GM12878 (cell line): ENCODE measurements around the gene SEC11A. TPM values are rescaled to one million over a fixed set of nuclear protein-coding genes. Genes with fewer than 3 reads are reported as not detected.

ENCODE experiments used
- ATAC-seq: fragments of 200-7000 bp; cut with Tn5 transposase; 3 replicates; pipeline ENCODE4 v1.9.1; 2020; ENCODE audit warnings: mild to moderate bottlenecking, moderate library complexity
- BruUV-seq: library from RNA; stranded (reverse); fragments of 400-500 nt; replicated peaks from 2 replicates; lab custom pipeline; 2021; lab: Mats Ljungman, UMichigan
- CTCF ChIA-PET: fragments of 300-600 bp; sonication (Branson Sonifier 250); formaldehyde crosslinking; extraction: SDS; loops from one replicate; lab custom pipeline; 2021; ENCODE audit warnings: inconsistent platforms; lab: Yijun Ruan, JAX
- POLR2A ChIA-PET: fragments of 350-600 bp; formaldehyde crosslinking; extraction: SDS; loops from one replicate; lab custom pipeline; 2021; ENCODE audit warnings: inconsistent platforms; lab: Charles Lee
- RAD21 ChIA-PET: fragments of 300-600 bp; sonication (Branson Sonifier 250); formaldehyde crosslinking; loops from one replicate; lab custom pipeline; 2023; ENCODE audit warnings: antibody characterized with exemption; ENCODE audit not compliant: unreplicated experiment; lab: Charles Lee
- SMC1A ChIA-PET: fragments of 300-600 bp; sonication (Branson Sonifier 250); formaldehyde crosslinking; loops from one replicate; lab custom pipeline; 2023; ENCODE audit not compliant: unreplicated experiment, uncharacterized antibody; lab: Charles Lee
- DNase-seq: peaks from one replicate; pipeline ENCODE4 v3.0.0-alpha.2; 2011; ENCODE audit warnings: low read depth, low spot score
- FAIRE-seq: peaks from 3 replicates; lab custom pipeline; 2011; peaks lifted over from hg19 to GRCh38; lab: Jason Lieb, UNC
- H2AFZ ChIP-seq: 2 replicates; pipeline ENCODE4 v1.6.0; 2011; ENCODE audit warnings: low read depth, low read length, control low read depth; ENCODE audit not compliant: control insufficient read depth
- H3K27ac ChIP-seq: 2 replicates; pipeline ENCODE4 v1.5.1; 2011; ENCODE audit warnings: control low read depth; ENCODE audit not compliant: control insufficient read depth, insufficient read depth
- H3K27me3 ChIP-seq, 2 experiments: replicated peaks in 1 of 2; 2 replicates each; pipeline versions ENCODE4 v1.6.0 to v1.6.1; 2011; ENCODE audit warnings: low read length in 1 of 2; ENCODE audit not compliant: control insufficient read depth in 2 of 2, insufficient read depth in 2 of 2
- H3K36me3 ChIP-seq, 2 experiments: 2 replicates each; pipeline ENCODE4 v1.5.1; 2011; ENCODE audit warnings: low read length in 1 of 2; ENCODE audit not compliant: control insufficient read depth in 2 of 2, insufficient read depth in 2 of 2
- H3K4me1 ChIP-seq: 2 replicates; pipeline ENCODE4 v1.6.1; 2011; ENCODE audit warnings: mild to moderate bottlenecking, low read length, moderate library complexity, mixed read lengths; ENCODE audit not compliant: control insufficient read depth, insufficient read depth
- H3K4me2 ChIP-seq: 2 replicates; pipeline ENCODE4 v1.6.0; 2011; ENCODE audit warnings: control low read depth; ENCODE audit not compliant: control insufficient read depth, insufficient read depth
- H3K4me3 ChIP-seq: fragments of 200-600 bp; sonication (generic); 2 replicates; pipeline ENCODE4 v1.5.1; 2016
- H3K79me2 ChIP-seq: 2 replicates; pipeline ENCODE4 v1.6.0; 2011; ENCODE audit warnings: low read length; ENCODE audit not compliant: control insufficient read depth, insufficient read depth
- H3K9ac ChIP-seq: 2 replicates; pipeline ENCODE4 v1.8.0; 2011; ENCODE audit warnings: low read length, control low read depth, mixed read lengths; ENCODE audit not compliant: control insufficient read depth, insufficient read depth
- H3K9me3 ChIP-seq: replicated peaks from 3 replicates; pipeline ENCODE4 v1.5.1; 2011; ENCODE audit warnings: mild to moderate bottlenecking, low read length; ENCODE audit not compliant: control insufficient read depth, insufficient read depth
- H4K20me1 ChIP-seq: 2 replicates; pipeline ENCODE4 v1.6.0; 2011; ENCODE audit not compliant: control insufficient read depth, insufficient read depth
- BACH1 ChIP-seq: fragments of 450-650 bp; IDR thresholded peaks from 2 replicates; pipeline ENCODE4 v1.6.1; 2017; ENCODE audit warnings: mild to moderate bottlenecking, borderline replicate concordance
- HDGF ChIP-seq: fragments of 450-650 bp; IDR thresholded peaks from 2 replicates; pipeline ENCODE4 v1.6.1; 2016; ENCODE audit warnings: antibody characterized with exemption
- KLF5 ChIP-seq: fragments of 450-650 bp; IDR thresholded peaks from 2 replicates; pipeline ENCODE4 v1.6.1; 2014; ENCODE audit warnings: mild to moderate bottlenecking; ENCODE audit not compliant: partially characterized antibody
- LARP7 ChIP-seq: fragments of 450-650 bp; IDR thresholded peaks from 2 replicates; pipeline ENCODE4 v1.6.1; 2017; ENCODE audit warnings: mild to moderate bottlenecking
- NRF1 ChIP-seq: conservative IDR thresholded peaks from 2 replicates; pipeline ENCODE4 v1.6.1; 2011; ENCODE audit warnings: mild to moderate bottlenecking, low read depth, low read length, improper control_type of control experiment
- POLR2AphosphoS2 ChIP-seq: IDR thresholded peaks from 2 replicates; pipeline ENCODE4 v1.6.1; 2011; ENCODE audit warnings: low read depth, mild to moderate bottlenecking, low read length, improper control_type of control experiment, moderate library complexity
- RB1 ChIP-seq: fragments of 450-650 bp; formaldehyde crosslinking; IDR thresholded peaks from 2 replicates; pipeline ENCODE4 v1.6.1; 2017; ENCODE audit warnings: mild to moderate bottlenecking, borderline replicate concordance
- SIN3A ChIP-seq: IDR thresholded peaks from 2 replicates; pipeline ENCODE4 v1.6.1; 2012; ENCODE audit warnings: low read depth, low read length, improper control_type of control experiment
- TARDBP ChIP-seq: IDR thresholded peaks from 2 replicates; pipeline ENCODE4 v1.6.1; 2016; ENCODE audit warnings: borderline replicate concordance
- WRNIP1 ChIP-seq: IDR thresholded peaks from 2 replicates; pipeline ENCODE4 v1.6.1; 2011; ENCODE audit warnings: low read depth, low read length, improper control_type of control experiment, borderline replicate concordance
- ZBED1 ChIP-seq: IDR thresholded peaks from 2 replicates; pipeline ENCODE4 v1.6.1; 2016; ENCODE audit warnings: borderline replicate concordance
- ZZZ3 ChIP-seq: IDR thresholded peaks from 2 replicates; pipeline ENCODE4 v1.6.1; 2011; ENCODE audit warnings: low read depth; ENCODE audit not compliant: control insufficient read depth, insufficient read length
- in situ Hi-C: fragments of 300-500 bp; cut with MboI; formaldehyde crosslinking; loops from 9 replicates; pipeline ENCODE4 v1.14.3; 2018; ENCODE audit warnings: mixed read lengths
- intact Hi-C: fragments of 100-400 bp; cut with micrococcal nuclease; formaldehyde crosslinking; loops from one replicate; pipeline ENCODE4 v1.14.2; 2022; ENCODE audit not compliant: unreplicated experiment
- polyA plus RNA-seq, 11 experiments: library from polyadenylated mRNA; depleted of rRNA in 4 of 11; unstranded in 6 of 11; stranded (reverse) in 5 of 11; fragments of >200 nt; fragmentation: Nextera tagmentation in 4 of 11; fragmentation: Illumina TruSeq in 1 of 11; extraction: Ambion mirVana in 4 of 11; extraction: Trizol in 1 of 11; gene quantifications; 1 replicate in 1 of 11; 2 replicates in 10 of 11; pipeline versions ENCODE4 v1.2.1 to v1.2.3, GENCODE V29; 2011 to 2016; ENCODE audit warnings: inconsistent platforms in 2 of 11, missing spikeins in 2 of 11, low read depth in 1 of 11
- total RNA-seq, 4 experiments: library from RNA; depleted of rRNA in 3 of 4; stranded (reverse); fragments of >200 nt in 3 of 4; fragmentation: Illumina TruSeq in 1 of 4; extraction: Trizol in 1 of 4; gene quantifications; 2 replicates each; pipeline versions ENCODE4 v1.2.1 to v1.2.3, GENCODE V29; 2013 to 2021
- TF ChIP-seq, protein P1 (sequence below): fragments of 450-650 bp; IDR thresholded peaks from 2 replicates; pipeline ENCODE4 v1.6.1; 2017; ENCODE audit warnings: mild to moderate bottlenecking, moderate library complexity
- TF ChIP-seq, protein P2 (sequence below): fragments of 450-650 bp; IDR thresholded peaks from 2 replicates; pipeline ENCODE4 v1.6.1; 2018; ENCODE audit warnings: mild to moderate bottlenecking, low read depth, moderate library complexity; ENCODE audit not compliant: partially characterized antibody
- TF ChIP-seq, protein P3 (sequence below): fragments of 450-650 bp; IDR thresholded peaks from 2 replicates; pipeline ENCODE4 v1.6.1; 2017; ENCODE audit warnings: antibody characterized with exemption, mild to moderate bottlenecking, moderate library complexity

The SEC11A gene
- total and polyA plus RNA-seq, 10 of the 15 experiments (the other 5 are each of a cell fraction or from before 2014, with no cell fraction given) = 99.2 to 159 (median 143) TPM

DNA sequence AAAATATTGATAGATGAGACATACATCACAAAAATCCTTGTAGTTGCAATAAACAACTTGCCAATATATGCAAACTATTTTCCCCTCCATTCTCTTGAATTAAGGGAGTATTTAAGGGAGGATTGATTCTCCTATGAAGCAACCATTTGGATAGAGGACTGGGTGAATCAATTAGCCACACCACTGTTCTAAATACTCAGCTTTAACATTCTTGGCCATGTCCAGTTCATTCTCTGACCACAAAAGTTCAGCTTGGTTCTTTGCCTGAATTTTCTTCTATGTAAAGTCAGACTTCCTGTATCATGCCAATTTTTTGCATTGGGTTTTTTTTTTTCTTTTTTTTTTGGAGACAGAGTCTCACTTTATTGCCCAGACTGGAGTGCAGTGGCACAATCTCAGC, 15.8 kb upstream of the SEC11A start:
- SMC1A ChIA-PET = interaction anchor here (0.6 to 6.6 kb wide), 4 partner anchors 9 to 133 kb away, joined by 3 to 60 read pairs (median 4); partner anchors contain the start of gene SEC11A
- no peak for TF ChIP-seq HDGF
- no peak for TF ChIP-seq LARP7
- TF ChIP-seq ZZZ3 = no peak
- TF ChIP-seq ZBED1 = no peak
- no peak for TF ChIP-seq POLR2AphosphoS2
- no peak for TF ChIP-seq WRNIP1
- TF ChIP-seq RB1 = no peak
- no peak for TF ChIP-seq KLF5
- TF ChIP-seq, protein P1, sequence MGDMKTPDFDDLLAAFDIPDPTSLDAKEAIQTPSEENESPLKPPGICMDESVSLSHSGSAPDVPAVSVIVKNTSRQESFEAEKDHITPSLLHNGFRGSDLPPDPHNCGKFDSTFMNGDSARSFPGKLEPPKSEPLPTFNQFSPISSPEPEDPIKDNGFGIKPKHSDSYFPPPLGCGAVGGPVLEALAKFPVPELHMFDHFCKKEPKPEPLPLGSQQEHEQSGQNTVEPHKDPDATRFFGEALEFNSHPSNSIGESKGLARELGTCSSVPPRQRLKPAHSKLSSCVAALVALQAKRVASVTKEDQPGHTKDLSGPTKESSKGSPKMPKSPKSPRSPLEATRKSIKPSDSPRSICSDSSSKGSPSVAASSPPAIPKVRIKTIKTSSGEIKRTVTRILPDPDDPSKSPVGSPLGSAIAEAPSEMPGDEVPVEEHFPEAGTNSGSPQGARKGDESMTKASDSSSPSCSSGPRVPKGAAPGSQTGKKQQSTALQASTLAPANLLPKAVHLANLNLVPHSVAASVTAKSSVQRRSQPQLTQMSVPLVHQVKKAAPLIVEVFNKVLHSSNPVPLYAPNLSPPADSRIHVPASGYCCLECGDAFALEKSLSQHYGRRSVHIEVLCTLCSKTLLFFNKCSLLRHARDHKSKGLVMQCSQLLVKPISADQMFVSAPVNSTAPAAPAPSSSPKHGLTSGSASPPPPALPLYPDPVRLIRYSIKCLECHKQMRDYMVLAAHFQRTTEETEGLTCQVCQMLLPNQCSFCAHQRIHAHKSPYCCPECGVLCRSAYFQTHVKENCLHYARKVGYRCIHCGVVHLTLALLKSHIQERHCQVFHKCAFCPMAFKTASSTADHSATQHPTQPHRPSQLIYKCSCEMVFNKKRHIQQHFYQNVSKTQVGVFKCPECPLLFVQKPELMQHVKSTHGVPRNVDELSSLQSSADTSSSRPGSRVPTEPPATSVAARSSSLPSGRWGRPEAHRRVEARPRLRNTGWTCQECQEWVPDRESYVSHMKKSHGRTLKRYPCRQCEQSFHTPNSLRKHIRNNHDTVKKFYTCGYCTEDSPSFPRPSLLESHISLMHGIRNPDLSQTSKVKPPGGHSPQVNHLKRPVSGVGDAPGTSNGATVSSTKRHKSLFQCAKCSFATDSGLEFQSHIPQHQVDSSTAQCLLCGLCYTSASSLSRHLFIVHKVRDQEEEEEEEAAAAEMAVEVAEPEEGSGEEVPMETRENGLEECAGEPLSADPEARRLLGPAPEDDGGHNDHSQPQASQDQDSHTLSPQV = no peak
- no peak for TF ChIP-seq TARDBP
- no peak for TF ChIP-seq NRF1
- TF ChIP-seq, protein P2, sequence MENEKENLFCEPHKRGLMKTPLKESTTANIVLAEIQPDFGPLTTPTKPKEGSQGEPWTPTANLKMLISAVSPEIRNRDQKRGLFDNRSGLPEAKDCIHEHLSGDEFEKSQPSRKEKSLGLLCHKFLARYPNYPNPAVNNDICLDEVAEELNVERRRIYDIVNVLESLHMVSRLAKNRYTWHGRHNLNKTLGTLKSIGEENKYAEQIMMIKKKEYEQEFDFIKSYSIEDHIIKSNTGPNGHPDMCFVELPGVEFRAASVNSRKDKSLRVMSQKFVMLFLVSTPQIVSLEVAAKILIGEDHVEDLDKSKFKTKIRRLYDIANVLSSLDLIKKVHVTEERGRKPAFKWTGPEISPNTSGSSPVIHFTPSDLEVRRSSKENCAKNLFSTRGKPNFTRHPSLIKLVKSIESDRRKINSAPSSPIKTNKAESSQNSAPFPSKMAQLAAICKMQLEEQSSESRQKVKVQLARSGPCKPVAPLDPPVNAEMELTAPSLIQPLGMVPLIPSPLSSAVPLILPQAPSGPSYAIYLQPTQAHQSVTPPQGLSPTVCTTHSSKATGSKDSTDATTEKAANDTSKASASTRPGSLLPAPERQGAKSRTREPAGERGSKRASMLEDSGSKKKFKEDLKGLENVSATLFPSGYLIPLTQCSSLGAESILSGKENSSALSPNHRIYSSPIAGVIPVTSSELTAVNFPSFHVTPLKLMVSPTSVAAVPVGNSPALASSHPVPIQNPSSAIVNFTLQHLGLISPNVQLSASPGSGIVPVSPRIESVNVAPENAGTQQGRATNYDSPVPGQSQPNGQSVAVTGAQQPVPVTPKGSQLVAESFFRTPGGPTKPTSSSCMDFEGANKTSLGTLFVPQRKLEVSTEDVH = no peak
- TF ChIP-seq SIN3A = no peak
- TF ChIP-seq BACH1 = no peak
- TF ChIP-seq, protein P3, sequence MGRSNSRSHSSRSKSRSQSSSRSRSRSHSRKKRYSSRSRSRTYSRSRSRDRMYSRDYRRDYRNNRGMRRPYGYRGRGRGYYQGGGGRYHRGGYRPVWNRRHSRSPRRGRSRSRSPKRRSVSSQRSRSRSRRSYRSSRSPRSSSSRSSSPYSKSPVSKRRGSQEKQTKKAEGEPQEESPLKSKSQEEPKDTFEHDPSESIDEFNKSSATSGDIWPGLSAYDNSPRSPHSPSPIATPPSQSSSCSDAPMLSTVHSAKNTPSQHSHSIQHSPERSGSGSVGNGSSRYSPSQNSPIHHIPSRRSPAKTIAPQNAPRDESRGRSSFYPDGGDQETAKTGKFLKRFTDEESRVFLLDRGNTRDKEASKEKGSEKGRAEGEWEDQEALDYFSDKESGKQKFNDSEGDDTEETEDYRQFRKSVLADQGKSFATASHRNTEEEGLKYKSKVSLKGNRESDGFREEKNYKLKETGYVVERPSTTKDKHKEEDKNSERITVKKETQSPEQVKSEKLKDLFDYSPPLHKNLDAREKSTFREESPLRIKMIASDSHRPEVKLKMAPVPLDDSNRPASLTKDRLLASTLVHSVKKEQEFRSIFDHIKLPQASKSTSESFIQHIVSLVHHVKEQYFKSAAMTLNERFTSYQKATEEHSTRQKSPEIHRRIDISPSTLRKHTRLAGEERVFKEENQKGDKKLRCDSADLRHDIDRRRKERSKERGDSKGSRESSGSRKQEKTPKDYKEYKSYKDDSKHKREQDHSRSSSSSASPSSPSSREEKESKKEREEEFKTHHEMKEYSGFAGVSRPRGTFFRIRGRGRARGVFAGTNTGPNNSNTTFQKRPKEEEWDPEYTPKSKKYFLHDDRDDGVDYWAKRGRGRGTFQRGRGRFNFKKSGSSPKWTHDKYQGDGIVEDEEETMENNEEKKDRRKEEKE = no peak

More for the DNA sequence above, 15.8 kb upstream of the SEC11A start:
- in situ Hi-C loops (no loop called here), intact Hi-C loops (no loop called here)
- no TSS peak for BruUV-seq
- Histone ChIP-seq H2AFZ (no peak overlapping the region), H4K20me1 (no peaks in the 10 kb centered on the region), H3K4me1 (peaks cover 23% of the 10 kb centered on the region), H3K36me3 (no peaks in the 10 kb centered on the region), H3K4me3 (no peak overlapping the region), H3K27me3 (no peaks in the 10 kb centered on the region), H3K9ac (no peak overlapping the region), H3K4me2 (no peak overlapping the region), H3K9me3 (no peaks in the 10 kb centered on the region), H3K27ac (no peak overlapping the region), H3K79me2 (no peaks in the 10 kb centered on the region)
- FAIRE-seq = no peak
- DNase-seq = no peak
- no peak for ATAC-seq
- ChIA-PET RAD21 (interaction anchor here (6.6 kb wide), 1 partner anchor 16 kb away, joined by 53 read pairs; the partner anchor contains the start of gene SEC11A), CTCF (interaction anchor here (0.6 to 7.1 kb wide), 3 partner anchors 16 to 195 kb away, joined by 3 to 35 read pairs (median 4); partner anchors contain the start of gene SEC11A), POLR2A (interaction anchor here (0.6 to 5.1 kb wide), 6 partner anchors 15 to 1746 kb away, joined by 3 to 27 read pairs (median 4); partner anchors contain the start of genes RAMAC and SEC11A)
